Stimulated activated CD4-positive, alpha-beta T cell treated with anti-CD3 and anti-CD28 coated beads, Interleukin-15, amount 100 ng/mL, for 1 hour (primary cell): ENCODE measurements around the gene RNF31.
A peak's percentile ranks its signal among the peaks of the same experiment; 100 is the strongest.

Experiments
- DNase-seq, 2 donors: peaks; one replicate each; pipeline ENCODE4 v3.0.0-alpha.2; 2020; ENCODE audit warnings: low read depth in 1 of 2, low spot score in 1 of 2

The RNF31 gene

DNA sequence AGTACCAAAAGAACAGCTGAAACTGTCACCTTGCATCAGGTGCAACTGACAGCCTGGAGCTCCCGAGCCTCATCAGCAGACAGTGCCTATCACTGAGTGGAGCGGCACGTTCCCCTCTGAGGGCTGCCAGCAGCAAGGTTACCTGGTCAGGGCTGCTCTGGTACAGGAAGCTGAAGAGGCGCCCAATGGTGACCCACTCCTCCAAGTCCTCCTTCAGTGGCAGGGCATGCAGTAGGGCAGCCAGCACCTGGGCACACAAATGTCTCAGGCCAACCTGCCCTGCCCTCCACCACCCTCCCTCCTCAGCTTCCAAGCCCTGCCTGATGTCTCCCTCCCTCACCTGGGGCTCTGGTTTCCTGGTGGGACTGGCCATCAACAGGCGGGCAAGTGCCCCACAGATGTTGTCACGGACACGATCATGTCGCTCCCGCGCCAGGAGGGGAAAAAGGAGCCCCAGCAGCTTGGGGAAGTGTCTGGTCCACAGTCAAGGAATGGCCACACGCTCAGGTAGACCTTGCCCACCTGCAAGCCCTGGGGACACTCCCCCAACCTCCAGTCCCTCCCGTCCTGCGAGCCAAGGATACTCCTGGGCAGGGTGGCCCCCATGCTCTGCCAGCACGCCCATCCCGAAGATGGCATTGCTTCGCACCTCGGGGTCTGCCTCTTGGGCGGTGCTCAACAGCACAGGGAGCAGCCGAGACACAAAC is 34.2 kb downstream of the RNF31 start:
- no peak for DNase-seq

DNA sequence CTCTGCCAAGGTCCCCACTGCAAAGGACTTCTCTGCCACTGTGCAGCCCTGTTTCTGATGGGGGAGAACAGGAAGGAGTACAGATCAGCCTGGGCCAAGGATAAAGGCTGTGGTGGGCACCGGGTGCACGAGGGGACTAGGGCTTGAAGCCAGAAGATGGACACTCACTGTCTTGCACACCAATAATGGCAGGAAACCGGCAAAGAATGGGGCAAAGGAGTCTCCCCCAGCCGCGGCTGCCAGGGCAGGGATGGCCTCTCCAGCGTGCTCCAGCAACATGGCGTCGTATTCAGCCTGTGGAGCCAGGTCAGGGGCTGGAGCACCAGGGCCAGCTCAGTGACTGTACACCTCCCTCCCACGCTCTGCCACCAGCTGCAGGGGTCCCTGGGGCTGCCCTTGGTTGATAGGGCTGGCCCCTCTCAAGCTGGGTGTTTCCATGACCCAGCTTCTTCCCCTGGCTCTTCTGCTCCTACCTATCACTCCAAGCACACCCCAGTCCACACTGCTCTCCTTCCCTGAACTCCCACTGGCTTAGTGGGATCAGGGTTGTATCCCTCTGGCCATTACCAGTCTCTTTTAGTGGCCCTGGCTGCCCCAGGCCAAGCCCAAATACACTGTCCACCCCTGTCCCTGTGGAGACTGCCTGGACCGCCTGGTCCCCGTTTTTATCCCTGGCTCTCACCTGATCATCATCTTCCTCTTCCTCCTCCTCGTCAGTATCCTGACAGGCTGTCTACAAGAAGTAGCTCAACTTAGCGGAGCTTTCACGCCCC is 35.0 kb downstream of the RNF31 start:
- no peak for DNase-seq

DNA sequence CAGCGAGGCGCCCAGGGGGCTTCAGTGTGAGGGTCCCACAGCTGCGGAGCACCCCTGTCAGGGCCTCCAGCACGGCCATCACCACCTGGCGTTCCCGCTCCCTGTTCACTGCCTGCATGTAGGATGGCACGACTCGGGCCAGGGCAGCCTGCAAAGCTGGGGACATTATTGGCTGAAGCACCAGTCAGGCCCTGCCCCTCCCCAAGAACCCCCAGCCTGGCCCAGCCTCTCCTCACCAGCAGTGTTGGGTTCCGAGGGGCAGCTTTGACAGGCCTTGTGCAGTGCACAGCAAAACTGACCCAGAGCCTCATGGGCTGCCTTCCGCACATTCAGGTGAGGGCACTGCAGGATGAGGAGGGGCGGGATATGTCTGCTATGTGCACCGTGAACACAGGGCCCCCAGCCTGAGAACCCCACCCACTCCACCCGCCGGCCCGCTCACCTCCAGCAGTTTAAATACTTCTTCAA is 35.8 kb downstream of the RNF31 start:
- no peak for DNase-seq

DNA sequence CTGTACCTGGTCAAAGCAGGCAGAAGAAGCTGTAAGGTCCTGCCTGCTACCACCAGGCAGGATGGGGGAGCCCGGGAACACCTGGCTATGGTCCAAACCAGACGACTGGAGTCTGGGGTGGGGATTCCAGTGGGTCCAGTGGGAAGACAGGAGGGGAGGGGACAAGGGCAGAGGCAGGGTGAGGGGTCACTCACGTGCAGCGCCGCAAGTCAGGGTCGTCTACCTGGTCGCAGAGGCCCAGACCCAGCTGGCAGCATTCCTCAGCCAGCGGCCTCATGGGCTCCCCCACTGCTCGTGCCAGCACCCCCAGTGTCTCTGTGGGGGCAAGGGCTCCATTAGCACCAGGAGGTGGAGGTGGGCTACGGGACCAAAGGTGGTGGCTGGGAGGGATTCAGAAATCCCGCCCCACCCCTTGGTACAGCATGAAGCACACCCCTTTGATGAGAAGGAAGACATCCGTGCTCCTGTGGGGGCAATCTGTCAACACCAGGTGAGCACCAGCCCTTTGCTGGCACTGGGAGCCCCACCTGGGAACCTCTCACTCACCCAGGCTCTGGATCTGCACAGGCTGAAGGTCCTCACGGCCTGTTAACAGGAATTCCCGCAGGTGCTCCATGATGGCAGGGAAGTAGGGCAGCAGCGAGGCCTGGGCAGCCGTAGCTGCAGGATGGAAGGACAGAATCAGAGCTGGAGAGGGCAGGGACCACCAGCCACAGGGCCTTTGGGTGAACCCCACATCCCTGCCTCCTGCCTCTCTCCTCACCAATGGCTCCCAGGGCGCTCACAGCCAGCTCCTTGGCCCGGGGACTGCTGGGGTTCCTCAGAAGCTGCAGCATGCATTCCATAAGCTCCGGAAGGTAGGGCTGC is 37.0 kb downstream of the RNF31 start:
- no peak for DNase-seq

DNA sequence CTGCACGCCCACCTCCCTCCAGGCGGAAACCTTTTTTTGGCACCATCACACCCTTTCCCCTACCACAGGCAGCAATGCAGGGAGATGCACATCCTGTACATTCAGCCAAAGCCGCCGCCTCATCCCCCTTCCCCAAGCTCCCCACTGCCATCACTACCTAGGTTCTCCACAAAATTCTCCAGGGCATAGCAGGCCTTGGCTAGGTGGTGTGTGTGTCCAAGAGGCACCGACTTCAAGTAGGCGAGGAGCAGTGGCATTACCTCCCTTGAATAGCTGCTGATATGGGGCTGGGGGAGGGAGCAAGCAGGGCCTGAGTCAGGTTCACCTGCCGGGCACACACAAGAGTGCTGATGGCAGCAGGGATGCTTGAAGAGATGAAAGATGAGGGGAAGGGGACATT is 37.7 kb downstream of the RNF31 start:
- DNase-seq: no peak

DNA sequence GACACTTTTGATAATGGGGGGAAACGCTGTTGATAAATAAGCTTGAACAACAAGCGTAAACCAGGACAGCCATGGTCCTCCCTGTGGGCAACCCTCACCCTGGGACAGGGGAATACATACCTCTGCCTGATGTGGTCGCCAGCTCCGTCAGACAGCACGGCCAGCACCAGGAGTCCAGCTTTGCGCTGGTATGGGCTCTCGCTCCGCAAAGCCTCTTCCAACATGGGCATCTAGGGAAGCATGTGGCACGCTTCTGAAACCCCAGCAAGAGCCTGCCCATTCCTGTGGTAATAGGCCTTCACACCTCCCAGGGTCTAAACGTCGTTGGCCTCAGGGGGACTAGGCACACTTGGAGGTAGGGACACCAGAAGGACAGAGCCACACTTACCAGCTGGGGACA is 38.4 kb downstream of the RNF31 start:
- no peak for DNase-seq

DNA sequence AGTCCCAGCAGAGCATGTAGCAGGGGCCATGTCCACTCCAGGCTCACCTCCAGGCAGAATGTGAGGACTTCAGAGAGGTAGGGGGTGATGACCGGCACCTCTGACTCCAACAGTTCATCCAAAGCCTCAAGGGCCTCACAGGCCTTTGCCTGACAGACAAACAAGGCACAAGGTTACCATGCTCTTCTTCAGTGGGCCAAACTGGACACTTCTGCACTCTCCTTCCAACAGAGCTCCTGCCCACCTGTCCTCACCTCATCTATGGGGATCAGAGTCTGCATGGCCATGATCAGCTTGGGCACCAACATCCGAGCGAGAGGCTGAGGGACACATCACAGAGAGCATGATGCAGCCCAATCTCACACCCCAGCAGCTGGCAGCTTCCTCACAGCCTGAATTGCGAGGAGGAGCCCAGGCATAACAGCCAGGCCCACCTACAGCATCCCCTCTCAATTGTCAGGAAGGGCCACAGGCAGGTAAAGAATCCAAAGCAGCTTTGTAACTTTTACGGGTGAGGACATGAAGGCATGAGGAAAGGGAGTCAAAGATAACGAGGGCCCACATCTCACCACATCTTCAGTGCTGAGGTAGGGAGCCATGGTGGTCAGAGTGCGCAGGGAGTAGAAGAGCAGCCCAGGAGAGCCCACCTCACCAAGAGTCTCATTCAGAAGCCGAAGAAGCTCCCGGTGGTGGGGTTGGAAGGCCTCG is 39.7 kb downstream of the RNF31 start:
- DNase-seq: no peak

DNA sequence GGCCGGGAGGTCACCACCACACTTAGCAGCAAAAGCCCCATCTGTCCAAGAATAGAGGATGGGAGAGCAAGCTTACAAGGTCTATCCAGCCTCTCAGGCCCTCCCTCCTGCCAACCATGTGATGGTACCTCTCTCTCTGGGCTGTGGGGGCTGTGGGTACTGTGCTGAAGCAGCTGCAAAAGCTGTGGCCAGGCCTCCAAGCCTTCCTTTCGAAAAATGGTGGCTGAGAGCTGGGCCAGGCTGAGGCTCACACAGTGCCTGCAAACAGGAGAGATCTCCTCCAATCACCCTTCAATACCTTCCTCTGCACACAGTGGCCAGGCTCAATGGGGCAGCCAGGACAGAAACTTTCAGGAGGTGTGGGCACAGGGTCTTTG is 40.2 kb downstream of the RNF31 start:
- DNase-seq: no peak

DNA sequence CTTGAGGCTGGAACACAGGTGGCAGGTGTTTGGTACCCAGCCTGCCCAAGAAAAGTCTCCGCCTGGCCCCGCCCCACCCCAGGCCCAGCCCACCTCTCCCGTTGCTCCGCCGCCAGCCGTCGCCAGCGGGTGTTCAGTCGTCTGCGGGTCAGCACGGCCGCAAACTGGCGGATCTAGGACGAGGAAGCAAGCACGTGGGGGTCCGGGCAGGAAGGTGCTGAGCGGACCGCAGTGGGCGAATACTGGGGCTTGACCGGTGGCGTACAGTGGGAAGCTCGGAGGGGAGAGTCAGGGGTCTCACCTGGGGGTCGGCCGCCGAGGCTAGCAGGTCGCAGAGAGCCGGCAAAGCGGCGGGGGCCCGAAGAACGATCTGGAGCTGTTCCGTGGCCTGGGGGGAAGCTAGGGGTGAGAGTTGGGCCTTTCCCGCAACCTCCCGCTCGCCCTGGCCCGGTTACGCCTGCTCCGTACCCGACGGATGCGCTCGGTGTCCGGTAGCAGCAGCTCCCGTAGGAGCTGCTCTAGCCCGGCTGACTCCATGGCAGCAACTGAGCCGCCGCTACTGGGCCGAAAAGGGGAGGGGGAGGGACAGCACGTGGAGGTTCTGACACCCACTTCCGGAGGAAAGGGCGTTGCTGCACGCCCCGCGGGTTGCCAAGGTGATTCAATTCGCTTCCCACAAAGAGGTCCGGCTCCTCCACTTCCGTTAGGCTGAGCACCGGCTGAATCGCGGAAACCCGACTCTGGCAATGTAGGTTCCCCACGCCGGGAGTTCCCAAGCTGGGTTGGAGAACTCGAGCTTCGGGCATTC is 41.2 kb downstream of the RNF31 start, which contains the start of gene IPO4:
IPO4 (minus strand) TSS at position 566 of the 808 bp plus-strand sequence; CDS start at position 537, 29 bp downstream.
- peak; percentile 85 to 89 for DNase-seq

DNA sequence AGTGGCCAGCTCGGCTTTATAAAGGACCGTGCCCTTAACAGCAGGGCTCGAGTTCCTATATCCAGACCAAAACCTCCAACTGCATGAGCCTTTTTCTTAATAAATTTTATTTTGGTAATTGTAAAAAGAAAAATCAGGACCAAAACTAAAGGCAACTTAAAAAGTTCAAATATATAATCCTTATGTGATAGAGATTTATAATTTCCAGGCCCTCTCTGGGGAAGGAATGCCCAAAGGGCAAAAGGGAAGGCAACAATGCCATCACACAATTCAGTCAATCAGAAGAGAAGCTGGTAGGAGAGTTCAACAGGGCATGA is 41.7 kb downstream of the RNF31 start:
- no peak for DNase-seq

DNA sequence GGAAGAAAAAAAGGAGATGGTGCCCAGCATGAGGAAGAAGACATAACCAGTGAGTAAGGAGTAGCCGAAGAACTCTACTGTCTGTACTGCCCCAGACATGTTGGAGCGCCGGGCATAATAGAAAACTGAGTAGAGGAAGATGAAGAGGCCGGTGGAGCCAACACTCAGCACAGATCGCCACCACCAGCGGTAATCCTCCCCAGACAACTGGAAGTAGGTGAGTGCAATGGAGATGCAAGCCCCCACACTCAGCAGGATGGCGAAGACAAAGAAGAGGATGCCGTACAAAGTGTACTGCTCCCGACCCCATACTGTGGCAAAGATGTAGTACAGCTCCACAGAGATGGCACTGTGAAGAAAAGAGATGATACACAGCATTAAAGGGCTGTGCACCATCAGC is 42.2 kb downstream of the RNF31 start:
- no peak for DNase-seq

DNA sequence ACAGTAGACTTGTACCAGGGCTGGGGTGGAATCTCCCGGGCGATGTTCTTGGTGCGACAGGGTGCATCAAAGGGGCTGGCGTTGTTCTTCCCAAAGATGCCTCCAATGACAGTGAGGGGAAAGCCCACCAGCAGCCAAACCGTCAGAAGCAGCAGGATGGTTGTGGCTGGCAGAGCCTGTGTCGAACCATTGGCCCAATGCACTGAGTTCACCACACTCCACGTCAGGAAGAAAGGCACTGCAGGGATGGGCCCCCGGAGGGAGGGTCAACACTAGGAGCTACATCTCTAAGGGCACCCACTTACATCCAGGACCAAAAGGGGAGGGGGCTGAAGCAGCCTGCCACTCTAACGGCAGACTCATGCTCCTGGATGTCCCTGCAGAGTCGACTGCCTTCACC is 43.1 kb downstream of the RNF31 start:
- no peak for DNase-seq

DNA sequence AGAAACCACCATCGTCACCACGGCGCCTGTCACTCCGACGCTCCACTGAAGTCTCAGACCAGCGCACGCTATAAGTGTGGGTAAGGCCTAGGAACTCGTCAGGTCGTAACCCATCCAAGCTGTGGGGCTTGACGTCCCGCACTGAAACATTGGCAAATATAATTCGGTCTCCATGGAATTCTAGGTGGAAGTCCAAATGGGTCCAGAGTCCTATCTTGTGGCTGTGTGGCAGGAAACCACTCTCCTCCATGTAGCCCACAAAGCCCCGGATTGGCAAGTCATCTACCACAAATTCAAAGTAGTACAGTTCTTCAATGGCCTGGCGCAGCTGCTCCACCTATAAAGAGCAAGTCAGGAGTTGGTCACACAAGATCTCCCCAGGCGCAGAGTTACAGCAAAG is 45.6 kb downstream of the RNF31 start:
- no peak for DNase-seq

DNA sequence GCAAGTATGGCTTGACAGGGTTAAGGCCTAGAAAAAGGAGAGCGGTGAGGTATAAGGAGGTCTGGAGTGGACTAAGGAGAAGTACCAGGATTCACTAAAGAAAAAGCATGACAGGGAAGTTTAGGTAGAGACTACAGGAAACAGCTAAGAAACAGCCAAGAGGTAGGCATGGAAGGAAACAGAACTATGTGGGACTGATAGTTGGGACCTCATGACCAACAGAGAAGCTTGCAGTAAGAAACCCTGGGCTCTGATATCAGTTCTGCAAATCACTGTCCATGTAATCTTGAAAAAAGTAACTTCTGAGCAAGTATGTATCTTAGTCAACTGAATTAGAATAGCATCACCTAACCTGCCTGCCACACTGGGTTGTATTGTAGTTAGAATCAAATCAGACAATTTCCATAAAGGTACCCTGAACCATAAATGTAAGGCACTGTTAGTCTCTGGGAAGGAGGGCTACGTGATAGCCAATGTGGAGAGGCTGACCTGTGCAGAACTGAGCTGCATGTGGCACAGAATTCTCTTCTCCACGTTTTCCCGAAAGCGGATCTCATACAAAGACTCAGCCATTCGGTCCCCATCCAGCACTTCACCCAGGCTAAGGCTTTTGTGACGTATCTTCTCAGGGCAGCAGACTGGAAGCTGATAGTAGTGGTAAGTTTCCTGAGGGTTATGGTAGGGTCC is 47.0 kb downstream of the RNF31 start:
- DNase-seq: no peak

DNA sequence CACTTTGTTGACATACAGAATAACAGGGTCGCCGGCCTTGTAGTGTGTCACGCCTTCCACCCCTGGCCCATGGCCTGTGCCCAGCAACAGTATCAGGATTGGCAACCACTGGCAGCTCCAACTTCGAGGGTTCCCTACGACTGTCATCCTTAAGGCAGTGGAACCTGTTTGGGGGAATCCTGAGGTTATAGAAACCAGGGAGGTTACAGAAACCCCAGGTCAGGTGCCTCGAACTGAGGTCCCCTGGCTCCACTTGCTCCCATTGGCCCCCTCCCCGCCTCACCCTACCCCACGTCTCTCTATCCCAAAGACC is 47.5 kb downstream of the RNF31 start:
- DNase-seq: no peak

DNA sequence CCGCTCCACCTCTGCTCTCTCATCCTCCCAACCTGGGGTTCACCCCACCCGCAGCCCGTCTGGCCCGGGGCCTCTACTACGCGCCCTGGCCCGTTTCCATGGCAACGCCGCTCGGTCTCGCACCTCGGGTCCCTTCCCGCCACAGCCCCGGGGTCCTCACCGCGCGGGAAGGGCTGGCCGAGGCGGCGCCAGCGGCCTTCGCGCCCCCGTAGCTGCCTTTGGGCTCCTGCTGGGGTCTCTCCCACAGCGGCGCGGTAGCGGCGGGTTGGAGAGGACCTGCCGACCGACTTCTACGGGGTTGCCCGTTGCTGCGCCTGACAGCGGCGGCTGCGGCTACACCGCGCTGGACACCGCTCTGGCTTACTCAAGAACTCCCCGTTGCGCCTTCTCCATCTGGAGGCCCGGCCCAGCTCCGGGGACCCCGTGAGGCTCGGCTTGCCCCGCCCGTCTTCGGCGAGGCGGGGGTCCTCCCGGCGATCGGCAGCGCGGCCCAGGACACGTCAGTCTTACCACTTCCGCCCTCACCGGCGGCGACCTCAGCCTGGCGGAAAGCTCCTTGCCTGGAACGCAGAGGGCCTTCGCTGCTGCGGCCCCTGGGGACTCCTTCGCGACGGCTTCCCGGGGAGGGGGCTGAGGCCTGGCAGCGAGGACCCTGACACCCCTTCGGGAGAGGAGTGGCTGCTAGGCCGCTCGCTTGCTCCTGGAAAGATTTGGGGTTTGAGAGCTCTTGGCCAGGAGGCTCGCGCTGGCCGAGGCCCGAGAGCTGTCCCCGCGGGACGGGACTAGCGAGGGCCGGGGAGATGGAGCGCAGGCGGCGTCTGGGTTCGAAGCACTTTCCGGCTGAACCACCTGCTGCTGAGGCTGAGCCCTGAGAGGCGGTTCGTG is 48.1 kb downstream of the RNF31 start, which contains the start of gene TM9SF1:
TM9SF1 (minus strand) TSS at position 256 of the 885 bp plus-strand sequence. CDS start 422 bp downstream, outside the sequence.
- peak; percentile 72 to 78 for DNase-seq

DNA sequence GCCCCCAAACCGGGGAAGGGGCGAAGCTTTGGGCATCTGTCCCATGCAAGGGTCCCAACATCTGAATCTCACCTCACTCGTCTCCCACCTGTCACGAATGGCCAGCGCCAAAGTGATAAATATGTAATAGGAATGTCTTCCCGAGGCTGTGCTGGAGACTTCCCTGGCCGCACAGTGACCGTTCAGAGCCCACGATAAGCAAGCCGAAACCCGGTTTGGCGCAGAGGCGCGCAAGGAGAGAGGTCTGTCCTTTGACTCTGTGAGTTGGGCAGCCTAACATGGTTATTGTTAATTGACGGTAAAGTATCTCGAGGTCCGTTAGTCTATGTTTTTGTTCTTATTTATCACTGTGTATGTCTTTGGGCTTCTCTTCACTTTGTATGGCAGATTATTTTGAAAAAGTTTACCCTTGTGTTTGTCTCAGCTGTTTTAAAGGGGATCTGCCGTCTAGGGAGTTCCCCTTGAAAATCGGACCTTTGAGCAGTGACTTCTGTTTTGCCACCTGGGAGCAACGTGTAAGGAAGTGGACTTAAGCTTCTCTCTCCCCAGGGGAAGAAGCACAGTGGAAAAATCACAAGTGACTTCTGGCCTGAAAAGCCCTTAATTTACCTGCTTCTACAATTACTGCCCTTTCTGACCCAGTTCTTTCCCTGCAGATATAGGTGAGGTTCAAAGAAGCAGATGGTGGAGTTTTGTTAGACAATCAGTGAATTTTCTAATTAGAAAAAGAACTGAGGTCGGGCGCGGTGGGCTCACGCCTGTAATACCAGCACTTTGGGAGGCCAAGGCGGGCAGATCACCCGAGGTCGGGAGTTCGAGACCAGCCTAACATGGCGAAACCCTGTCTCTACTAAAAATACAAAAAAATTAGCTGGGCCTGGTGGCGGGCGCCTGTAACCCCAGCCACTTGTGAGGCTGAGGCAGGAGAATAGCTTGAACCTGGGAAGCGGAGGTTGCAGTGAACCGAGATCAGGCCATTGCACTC is 49.1 kb downstream of the RNF31 start:
- no peak for DNase-seq

DNA sequence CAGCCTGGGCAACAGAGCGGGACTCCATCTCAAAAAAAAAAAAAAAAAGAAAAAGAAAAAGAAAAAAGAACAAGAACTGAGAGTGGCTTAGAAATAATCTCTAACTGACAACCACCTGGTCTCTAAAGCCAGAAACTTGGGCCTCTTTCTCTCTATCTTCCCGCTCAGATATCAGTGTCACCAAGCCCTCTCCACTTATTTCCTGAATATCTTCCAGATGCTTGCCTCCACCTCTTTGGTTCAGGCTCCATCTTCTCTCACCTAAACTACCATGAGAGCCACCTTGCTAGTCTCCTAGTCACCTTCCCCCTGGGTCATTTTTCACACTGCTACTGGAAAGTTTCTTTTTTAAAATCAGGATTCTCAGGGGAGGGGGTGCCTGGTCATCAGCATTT is 49.8 kb downstream of the RNF31 start:
- DNase-seq: no peak
